ENCODE measurements around the gene GTF2H3. TPM values are rescaled to one million over a fixed set of nuclear protein-coding genes. Genes with fewer than 3 reads are reported as not detected.

The GTF2H3 gene
- total RNA-seq, 4 donors from 2014 or later, result 18.8 to 49.4 (median 22.2) TPM

DNA sequence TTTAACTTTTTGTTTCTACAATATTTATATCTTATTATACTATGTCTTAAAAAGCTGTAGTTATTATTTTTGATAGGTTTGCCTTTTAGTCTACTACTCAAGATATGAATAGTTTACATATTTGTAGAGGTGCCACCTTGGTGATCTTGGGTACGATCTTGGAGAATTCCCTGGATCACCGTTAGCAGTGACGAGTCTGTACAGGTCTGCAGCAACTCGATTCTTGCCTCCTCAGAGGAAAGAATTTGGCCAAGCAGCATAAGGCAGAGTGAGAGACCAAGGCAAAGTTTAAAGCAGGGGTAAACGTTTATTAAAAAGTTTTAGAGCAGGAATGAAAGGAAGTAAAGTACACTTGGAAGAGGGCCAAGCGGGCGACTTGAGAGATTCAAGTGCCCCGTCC lies 34.1 kb downstream of the GTF2H3 start:
- WGBS, 2 donors, result 52 to 68% methylated on average over 8 of the region's 8 CpGs
- no peak for DNase-seq (ENCODE audit: low spot score in 2 of 2)
- intact Hi-C loops (cut with DNase I; ENCODE audit: low total_unique reads), result no loop called here
- TF ChIP-seq, protein P1, sequence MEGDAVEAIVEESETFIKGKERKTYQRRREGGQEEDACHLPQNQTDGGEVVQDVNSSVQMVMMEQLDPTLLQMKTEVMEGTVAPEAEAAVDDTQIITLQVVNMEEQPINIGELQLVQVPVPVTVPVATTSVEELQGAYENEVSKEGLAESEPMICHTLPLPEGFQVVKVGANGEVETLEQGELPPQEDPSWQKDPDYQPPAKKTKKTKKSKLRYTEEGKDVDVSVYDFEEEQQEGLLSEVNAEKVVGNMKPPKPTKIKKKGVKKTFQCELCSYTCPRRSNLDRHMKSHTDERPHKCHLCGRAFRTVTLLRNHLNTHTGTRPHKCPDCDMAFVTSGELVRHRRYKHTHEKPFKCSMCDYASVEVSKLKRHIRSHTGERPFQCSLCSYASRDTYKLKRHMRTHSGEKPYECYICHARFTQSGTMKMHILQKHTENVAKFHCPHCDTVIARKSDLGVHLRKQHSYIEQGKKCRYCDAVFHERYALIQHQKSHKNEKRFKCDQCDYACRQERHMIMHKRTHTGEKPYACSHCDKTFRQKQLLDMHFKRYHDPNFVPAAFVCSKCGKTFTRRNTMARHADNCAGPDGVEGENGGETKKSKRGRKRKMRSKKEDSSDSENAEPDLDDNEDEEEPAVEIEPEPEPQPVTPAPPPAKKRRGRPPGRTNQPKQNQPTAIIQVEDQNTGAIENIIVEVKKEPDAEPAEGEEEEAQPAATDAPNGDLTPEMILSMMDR (IDR thresholded peaks at IDR 0.05), result no peak
- TF ChIP-seq POLR2A (IDR thresholded peaks at IDR 0.05), result no peak
- no peak overlapping the region for H3K4me3 ChIP-seq (ENCODE audit: low read depth, poor library complexity, severe bottlenecking)

DNA sequence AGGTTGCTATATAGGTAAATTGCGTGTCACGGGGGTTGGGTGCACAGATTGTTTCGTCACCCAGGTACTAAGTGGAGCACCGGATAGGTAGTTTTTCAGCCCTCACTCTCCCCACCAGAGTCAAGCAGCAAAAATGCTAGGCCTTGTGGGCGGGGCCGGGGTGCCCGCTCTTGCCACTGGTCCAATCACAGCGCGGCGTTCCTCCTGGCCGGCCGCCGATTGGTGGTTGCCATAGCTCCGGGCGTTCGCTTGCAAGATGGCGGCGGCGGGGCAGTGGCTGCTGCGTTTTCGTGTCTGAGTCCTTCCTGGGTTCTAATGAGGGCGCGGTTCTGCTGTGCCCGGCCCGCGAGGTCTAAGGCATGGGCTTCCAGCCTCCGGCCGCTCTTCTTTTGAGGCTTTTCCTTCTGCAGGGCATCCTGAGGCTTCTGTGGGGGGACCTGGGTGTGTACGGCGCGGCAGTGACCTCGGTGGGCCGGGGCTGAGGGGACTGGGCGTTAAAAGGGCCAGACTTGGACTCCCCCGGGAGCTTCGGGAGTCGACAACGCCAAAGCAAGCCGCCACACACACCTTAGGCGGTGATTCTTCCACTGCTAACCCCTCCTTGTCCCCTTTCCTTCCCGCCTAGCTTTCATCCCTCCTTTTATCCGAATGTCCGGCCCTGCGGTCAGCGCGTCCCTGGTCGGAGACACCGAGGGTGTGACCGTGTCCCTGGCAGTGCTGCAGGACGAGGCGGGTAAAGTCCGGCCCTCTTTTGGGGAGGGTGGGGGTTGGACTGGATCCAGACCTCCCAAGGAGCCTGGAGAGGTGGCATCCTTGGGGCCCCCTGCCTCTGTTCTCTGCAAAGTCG lies 37.5 kb downstream of the GTF2H3 start, which contains the start of gene TCTN2:
TSS of gene TCTN2 (plus strand) at position 232 of the 847 bp plus-strand sequence. CDS start at position 360, 128 bp downstream.
- peak within 1 kb of the TSS; percentile 91 for H3K4me3 ChIP-seq (ENCODE audit: low read depth, poor library complexity, severe bottlenecking)
- intact Hi-C loops (cut with DNase I; ENCODE audit: low total_unique reads), result no loop called here
- TF ChIP-seq POLR2A (IDR thresholded peaks at IDR 0.05), result no peak
- TF ChIP-seq, protein P1 (IDR thresholded peaks at IDR 0.05), result no peak
- 2% methylated on average over 34 to 49 of the region's 53 CpGs for WGBS, 2 donors
- peak; percentile 94 to 99 for DNase-seq (ENCODE audit: low spot score in 2 of 2)

DNA sequence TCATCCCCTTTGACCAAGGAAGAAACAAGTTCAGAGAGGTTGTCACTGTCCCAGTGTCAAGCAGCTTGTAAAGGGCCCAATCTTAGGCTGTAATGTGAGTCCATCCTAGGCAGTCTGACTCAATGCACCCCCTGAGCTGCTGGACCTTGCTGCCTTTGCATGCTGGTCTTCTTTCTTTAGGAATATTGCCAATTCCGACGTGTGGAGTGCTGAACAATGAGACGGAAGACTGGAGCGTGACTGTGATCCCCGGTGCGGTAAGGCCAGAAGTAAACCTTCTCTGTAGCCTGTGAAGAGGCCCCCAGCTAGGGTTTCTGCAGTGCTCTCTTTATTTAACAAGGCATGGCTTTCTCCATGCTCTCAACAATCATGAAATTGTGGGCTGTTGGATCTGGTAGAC lies 38.2 kb downstream of the GTF2H3 start:
- intact Hi-C loops (cut with DNase I; ENCODE audit: low total_unique reads), result no loop called here
- WGBS, 2 donors, result 46 to 55% methylated on average over 6 of the region's 6 CpGs
- no peak overlapping the region for H3K4me3 ChIP-seq (ENCODE audit: low read depth, poor library complexity, severe bottlenecking)
- TF ChIP-seq, protein P1 (IDR thresholded peaks at IDR 0.05), result no peak
- no peak for DNase-seq (ENCODE audit: low spot score in 2 of 2)

DNA sequence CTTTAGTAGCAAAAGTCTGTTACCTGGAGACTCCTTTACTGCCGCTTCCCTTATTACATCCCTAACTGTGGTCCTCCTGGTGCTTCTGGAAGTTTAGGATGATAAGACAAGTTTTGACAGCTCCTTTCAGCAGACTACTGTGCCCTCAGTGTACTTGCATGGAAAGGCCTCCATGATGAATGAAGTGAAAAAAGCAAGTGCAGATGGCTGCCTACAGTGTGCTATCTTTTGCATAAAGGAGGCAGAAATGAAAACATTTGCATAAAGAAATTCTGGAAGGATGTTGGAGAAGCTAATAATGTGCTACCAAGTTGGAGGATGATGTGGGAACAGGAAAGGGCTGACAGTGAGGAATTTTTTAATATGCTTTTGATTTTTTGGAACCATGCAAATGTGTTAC lies 41.8 kb downstream of the GTF2H3 start:
- intact Hi-C loops (cut with DNase I; ENCODE audit: low total_unique reads), result no loop called here
- DNase-seq (ENCODE audit: low spot score in 2 of 2), result no peak
- WGBS, 2 donors, result 94 to 100% methylated on average over 1 of the region's 1 CpG

DNA sequence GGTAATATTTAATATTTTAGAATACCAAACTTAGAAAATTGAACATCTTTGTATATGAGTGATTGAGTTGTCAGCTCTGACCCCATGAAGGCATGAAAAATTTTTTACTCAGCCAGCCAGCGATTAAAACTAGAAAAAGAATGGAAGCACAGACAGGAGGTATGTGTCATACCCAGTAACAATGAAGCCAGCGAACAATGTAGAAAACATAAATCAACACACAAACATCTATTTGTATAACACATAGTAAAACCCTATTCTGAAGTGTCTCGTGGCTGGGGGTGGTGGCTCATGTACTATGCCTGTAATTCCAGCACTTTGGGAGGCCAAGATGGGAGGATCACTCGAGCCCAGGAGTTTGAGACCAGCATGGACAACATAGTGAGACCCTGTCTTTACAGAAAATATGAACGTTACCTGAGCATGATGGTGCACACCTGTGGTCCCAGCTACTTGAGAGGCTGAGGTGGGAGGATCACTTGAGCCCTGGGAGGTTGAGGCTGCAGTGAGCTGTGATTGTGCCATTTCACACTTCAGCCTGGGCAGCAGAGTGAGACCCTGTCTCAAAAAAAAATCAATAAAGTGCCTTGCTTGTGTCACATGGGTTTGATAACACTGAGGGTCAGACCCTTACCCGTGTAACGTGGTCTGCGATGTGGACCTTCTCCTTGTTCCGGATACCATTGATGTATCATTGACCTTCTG lies 43.1 kb downstream of the GTF2H3 start:
- no peak for TF ChIP-seq POLR2A (IDR thresholded peaks at IDR 0.05)
- TF ChIP-seq, protein P1 (IDR thresholded peaks at IDR 0.05), result no peak
- H3K4me3 ChIP-seq (ENCODE audit: low read depth, poor library complexity, severe bottlenecking), result no peak overlapping the region
- intact Hi-C loops (cut with DNase I; ENCODE audit: low total_unique reads), result no loop called here
- WGBS, 2 donors, result 91 to 93% methylated on average over 9 of the region's 9 CpGs
- DNase-seq (ENCODE audit: low spot score in 2 of 2), result no peak

More for the DNA sequence above, 41.8 kb downstream of the GTF2H3 start:
- no peak overlapping the region for H3K4me3 ChIP-seq (ENCODE audit: low read depth, poor library complexity, severe bottlenecking)
- TF ChIP-seq, protein P1 (IDR thresholded peaks at IDR 0.05), result no peak
- no peak for TF ChIP-seq POLR2A (IDR thresholded peaks at IDR 0.05)
